Ishikawa (cell line): ENCODE data around the gene CHPF.

ENCODE experiments used
- CEBPB ChIP-seq: IDR thresholded peaks from 2 replicates; pipeline ENCODE4 v1.6.1; 2012
- CREB1 ChIP-seq: IDR thresholded peaks from 2 replicates; pipeline ENCODE4 v1.6.1; 2012; ENCODE audit warnings: low read depth
- EGR1 ChIP-seq: IDR thresholded peaks from 2 replicates; pipeline ENCODE4 v1.6.1; 2012
- EP300 ChIP-seq: IDR thresholded peaks from 2 replicates; pipeline ENCODE4 v1.6.1; 2012; ENCODE audit warnings: borderline replicate concordance
- FOXM1 ChIP-seq: IDR thresholded peaks from 2 replicates; pipeline ENCODE4 v1.6.1; 2012; ENCODE audit warnings: low read depth, borderline replicate concordance
- NFIC ChIP-seq: IDR thresholded peaks from 2 replicates; pipeline ENCODE4 v1.6.1; 2012
- RAD21 ChIP-seq: IDR thresholded peaks from 2 replicates; pipeline ENCODE4 v1.6.1; 2012; ENCODE audit warnings: low read depth
- TAF1 ChIP-seq: IDR thresholded peaks from 2 replicates; pipeline ENCODE4 v1.6.1; 2012; ENCODE audit warnings: low read depth, mild to moderate bottlenecking
- TCF12 ChIP-seq: IDR thresholded peaks from 2 replicates; pipeline ENCODE4 v1.6.1; 2012; ENCODE audit warnings: low read depth
- TEAD4 ChIP-seq: IDR thresholded peaks from 2 replicates; pipeline ENCODE4 v1.6.1; 2012
- YY1 ChIP-seq: IDR thresholded peaks from 2 replicates; pipeline ENCODE4 v1.6.1; 2012; ENCODE audit warnings: low read depth
- ZBTB7A ChIP-seq: IDR thresholded peaks from 2 replicates; pipeline ENCODE4 v1.6.1; 2012; ENCODE audit warnings: low read depth
- TF ChIP-seq, protein P1 (sequence below): IDR thresholded peaks from 2 replicates; pipeline ENCODE4 v1.6.1; 2012
- TF ChIP-seq, protein P2 (sequence below): IDR thresholded peaks from 2 replicates; pipeline ENCODE4 v1.6.1; 2012
- TF ChIP-seq, protein P3 (sequence below): IDR thresholded peaks from 2 replicates; pipeline ENCODE4 v1.6.1; 2012; ENCODE audit warnings: low read depth, mild to moderate bottlenecking

Gene CHPF

DNA sequence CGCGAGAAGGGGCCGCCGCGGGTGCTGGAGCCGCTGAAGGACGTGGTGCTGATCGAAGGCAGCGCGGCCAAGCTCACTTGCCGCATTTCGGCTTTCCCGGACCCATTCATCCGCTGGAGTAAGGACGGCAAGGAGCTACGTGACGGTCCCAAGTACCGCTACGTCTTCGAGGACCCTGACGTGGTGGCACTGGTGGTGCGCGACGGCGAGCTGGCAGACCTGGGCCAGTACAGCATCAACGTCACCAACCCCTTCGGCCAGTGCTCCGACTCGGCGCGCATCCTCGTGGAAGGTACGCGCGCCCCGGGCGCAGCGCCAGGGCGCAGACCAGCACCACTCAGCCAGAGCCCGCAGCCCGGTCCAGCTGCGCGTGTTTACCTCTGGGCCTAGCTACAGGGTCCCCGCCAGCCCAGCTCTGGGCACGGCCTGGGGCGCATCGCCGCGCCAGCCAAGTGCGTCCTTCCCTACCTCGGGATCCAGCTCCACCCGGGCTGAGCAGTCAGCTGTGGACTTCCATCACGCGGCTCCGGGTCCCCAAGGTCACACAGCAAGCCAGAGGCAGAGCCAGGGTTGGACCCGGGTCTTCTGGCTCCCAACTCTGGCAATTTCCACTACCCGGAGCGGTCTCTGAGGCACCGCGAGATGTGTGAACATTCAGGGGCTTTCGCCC, 46.6 kb downstream of the CHPF start:
- TF ChIP-seq, protein P1, sequence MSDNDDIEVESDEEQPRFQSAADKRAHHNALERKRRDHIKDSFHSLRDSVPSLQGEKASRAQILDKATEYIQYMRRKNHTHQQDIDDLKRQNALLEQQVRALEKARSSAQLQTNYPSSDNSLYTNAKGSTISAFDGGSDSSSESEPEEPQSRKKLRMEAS = no peak
- no peak for TF ChIP-seq NFIC
- no peak for TF ChIP-seq FOXM1
- TF ChIP-seq TCF12 = no peak
- TF ChIP-seq TAF1 = no peak
- TF ChIP-seq YY1 = no peak
- no peak for TF ChIP-seq ZBTB7A
- TF ChIP-seq EGR1 = no peak
- TF ChIP-seq, protein P2, sequence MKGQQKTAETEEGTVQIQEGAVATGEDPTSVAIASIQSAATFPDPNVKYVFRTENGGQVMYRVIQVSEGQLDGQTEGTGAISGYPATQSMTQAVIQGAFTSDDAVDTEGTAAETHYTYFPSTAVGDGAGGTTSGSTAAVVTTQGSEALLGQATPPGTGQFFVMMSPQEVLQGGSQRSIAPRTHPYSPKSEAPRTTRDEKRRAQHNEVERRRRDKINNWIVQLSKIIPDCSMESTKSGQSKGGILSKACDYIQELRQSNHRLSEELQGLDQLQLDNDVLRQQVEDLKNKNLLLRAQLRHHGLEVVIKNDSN = no peak
- no peak for TF ChIP-seq CREB1
- TF ChIP-seq, protein P3, sequence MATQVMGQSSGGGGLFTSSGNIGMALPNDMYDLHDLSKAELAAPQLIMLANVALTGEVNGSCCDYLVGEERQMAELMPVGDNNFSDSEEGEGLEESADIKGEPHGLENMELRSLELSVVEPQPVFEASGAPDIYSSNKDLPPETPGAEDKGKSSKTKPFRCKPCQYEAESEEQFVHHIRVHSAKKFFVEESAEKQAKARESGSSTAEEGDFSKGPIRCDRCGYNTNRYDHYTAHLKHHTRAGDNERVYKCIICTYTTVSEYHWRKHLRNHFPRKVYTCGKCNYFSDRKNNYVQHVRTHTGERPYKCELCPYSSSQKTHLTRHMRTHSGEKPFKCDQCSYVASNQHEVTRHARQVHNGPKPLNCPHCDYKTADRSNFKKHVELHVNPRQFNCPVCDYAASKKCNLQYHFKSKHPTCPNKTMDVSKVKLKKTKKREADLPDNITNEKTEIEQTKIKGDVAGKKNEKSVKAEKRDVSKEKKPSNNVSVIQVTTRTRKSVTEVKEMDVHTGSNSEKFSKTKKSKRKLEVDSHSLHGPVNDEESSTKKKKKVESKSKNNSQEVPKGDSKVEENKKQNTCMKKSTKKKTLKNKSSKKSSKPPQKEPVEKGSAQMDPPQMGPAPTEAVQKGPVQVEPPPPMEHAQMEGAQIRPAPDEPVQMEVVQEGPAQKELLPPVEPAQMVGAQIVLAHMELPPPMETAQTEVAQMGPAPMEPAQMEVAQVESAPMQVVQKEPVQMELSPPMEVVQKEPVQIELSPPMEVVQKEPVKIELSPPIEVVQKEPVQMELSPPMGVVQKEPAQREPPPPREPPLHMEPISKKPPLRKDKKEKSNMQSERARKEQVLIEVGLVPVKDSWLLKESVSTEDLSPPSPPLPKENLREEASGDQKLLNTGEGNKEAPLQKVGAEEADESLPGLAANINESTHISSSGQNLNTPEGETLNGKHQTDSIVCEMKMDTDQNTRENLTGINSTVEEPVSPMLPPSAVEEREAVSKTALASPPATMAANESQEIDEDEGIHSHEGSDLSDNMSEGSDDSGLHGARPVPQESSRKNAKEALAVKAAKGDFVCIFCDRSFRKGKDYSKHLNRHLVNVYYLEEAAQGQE = no peak
- TF ChIP-seq RAD21 = no peak
- no peak for TF ChIP-seq TEAD4
- TF ChIP-seq EP300 = no peak

DNA sequence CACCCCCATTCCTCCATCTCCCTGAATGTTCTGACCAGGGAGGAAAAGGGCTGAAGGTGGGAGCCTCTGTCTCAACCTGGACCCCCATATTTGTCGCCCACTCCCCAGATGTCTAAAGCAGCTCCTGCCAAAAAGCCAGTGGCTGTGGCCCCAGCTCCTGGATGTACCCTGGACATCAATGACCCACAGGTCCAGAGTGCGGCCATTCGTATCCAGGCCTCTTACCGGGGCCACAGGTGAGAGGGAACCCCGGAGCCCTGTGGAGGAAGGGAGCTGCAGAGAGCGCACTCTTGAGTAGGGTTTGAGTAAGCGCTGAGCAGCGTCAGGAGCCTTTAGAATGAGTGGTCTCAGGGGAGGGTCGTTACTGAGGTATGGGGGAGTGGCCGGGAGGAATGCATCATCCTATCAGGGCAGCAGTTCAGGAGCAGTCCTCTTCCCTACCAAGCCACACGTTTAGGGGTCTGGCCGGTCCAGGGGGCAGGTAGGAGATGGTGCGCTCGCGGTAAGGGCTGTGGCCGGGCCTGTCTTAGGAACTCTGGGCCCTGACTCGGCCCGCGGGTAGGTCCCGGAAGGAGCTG, 47.3 kb downstream of the CHPF start:
- TF ChIP-seq EP300 (no peak), YY1 (no peak), EGR1 (no peak), TAF1 (no peak), CEBPB (no peak), FOXM1 (no peak), CREB1 (no peak), TCF12 (no peak), TEAD4 (no peak), ZBTB7A (no peak), RAD21 (no peak), NFIC (no peak)
- TF ChIP-seq, protein P1 = no peak
- TF ChIP-seq, protein P3 = no peak
- TF ChIP-seq, protein P2 = no peak

DNA sequence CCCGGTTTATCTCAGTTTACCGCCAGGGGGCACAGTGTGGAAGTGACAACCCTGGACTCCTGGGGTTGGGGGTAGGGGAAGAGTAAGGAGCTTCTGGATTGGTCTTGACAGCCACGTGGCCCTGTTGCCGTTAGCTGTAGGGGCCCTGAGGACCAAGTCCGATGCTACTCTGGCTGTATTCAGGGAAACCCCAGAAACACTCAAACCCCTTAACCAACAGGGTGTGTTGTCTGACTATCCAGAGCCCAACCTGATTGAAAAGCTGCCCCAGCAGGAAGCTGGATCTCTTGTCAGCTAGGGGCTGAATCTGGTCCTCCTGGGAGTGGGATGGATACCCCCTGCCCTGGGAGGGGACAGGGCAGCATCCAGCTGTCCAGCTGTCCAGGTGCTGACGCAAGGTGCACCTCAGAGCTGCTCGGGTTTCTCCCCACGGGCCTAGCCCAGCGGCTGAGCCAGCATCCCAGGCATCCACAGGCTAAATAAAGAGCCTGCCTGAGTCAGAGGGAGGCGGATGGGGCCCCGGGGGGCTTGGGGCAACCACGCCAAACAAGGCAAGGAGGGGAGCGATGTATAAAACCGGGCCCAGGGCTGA, 48.0 kb downstream of the CHPF start:
- TF ChIP-seq, protein P2 = peak; percentile 87
- TF ChIP-seq TAF1 (no peak), EGR1 (no peak), FOXM1 (no peak), TCF12 (no peak), RAD21 (peak; percentile 48; the same call in 1 of the 2 replicates), ZBTB7A (no peak; the same call in 1 of the 2 replicates), YY1 (no peak), EP300 (no peak)
- TF ChIP-seq, protein P3 = peak; percentile 55
- TF ChIP-seq, protein P1 = peak; percentile 49
